Islet precursor cell (in vitro differentiated cells): ENCODE results near the gene GDPD3.

Experiments used
- DNase-seq: peaks from one replicate; pipeline ENCODE4 v3.0.0-alpha.2; 2018

GDPD3 gene

DNA sequence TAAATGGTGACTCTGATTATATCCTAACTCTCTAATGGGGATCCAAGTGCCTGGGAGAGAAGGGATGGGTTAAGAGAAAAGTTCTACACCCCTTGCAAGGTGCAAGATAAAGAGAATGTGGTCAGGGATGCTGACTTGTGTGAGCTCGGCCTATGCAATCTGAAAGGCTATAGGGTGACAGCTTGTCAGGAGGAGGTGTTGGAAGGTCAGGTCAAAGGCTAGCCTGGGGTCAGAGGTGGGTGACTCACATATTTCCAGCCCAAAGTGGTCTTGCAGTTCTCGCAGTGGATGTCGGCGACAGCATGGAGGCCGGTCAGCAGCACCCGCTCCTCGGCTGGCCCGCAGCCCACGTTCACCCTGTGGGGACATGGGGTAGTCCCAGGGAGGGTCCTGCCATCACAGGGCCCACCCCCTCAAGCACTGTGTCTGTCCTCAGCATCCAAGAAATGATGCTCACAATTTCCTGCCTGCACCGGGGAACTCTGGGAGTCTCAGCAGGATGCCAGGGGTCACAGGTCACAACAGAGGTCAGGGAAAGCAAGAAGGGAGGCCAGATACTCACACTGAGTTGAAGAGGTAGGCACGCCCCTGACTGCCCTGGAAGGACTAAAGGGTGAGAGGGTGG is 18.7 kb downstream of the GDPD3 start:
- DNase-seq = no peak

DNA sequence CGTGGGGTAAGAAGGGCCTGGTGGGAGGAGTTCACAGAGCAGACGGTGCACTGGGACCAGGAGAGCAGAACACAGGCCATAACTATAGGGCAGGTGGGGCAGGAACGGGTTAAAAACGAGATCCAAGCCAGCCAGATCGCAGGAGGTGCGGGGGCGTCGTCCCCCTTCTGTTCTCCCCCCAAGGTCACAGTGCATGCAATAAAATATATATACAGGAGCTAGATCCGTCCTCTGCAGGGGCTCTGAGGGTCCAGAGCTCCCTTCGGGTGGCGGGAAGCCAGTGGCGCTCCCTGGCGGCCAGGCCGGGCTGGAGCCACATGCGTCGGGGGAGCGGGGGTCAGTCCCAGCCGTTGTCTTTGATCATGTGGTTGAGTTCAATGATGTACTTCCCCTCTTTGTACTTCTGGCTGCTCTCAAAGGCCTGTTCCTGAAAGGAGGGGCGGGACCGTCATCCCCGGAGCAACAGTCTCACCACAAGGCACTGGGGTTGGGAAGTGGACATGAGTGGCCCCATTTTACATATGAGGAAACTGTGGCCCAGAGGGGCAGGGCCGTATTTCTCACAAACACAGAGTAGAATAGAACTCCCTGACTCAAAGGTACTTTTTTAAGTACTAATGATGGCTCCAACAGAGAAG is 20.8 kb downstream of the GDPD3 start:
- DNase-seq = peak; percentile 93

DNA sequence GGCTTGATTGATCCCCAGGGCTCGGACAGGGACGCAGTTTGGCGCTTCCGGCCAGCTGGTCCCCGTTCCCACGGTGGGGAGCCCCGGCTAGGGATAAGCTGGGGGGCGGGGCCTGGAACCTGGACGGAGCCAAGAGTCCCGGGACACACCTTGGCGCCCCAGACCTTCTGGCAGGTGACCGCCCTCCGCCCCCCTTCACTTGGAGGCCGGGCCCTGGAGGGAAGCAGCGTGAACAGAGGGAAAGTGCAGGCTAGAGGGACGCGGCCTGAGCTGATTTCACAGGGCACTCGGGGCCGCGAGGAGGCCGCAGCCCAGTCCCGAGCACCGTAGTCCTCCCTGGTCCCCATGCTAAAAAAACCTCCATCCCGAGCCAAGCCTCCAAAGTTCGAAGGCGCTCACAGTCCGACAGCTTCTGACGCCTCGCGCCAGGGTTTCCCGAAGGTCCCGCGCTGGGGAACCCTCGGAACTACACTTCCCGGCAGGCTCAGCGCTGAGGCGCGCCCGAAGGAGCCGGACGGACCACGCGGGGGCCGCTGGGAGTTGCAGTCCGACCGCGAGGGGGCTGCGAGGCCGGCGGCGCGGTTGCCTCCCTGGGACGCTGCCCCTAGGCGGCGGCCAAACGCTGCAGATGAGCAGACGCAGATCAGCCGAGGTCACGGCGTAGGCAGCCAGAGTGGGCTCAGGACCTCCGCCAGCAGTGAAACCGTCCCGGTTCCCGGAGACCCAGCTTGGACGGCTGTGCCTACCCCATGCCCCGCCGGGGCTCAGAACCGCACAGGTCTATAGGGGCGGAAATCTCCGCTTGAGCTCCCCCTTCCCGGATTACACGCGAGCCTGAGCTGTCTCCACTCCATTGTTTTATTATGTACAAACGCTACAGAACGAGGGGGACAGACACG is 21.6 kb downstream of the GDPD3 start, which contains the start of gene TBX6:
Gene TBX6 (minus strand): TSS at position 451 of the 899 bp plus-strand sequence. CDS start 731 bp downstream, outside the sequence.
- DNase-seq = peak; percentile 97

DNA sequence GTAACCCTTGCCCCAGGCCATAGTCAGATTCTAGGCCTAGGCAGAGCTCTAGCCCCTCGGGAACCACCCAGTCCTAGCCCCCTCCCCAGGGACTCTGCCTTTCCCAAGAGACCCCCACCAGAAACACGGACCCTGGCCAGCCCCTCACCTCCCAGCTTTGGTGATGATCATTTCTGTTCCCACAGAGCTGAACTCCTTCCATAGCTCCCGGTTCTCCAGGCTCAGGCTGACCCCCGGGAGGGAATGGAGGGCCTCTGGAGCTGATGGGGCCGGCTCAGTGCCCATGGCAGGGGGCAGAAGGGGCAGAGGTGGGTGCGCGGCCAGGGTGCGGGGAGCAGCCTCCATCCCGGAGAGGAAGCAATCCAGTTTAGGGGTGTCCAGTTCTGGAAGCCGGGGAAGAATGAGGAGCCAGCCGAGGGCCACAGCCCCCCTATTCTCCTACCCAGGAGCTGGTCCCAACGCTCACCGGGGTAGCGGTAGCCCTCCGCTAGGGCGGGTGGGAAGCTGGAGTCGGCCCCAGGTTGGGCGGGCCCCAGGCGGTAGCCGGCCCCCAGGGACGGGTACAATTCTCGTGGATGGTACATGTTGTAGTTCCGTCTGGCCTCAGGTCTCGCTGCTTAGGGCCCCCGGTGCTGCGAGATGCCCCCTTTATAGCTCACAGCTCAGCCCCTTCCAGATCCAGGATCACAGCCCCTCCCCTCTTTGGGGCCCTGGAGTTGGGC is 22.6 kb downstream of the GDPD3 start:
- DNase-seq = no peak

DNA sequence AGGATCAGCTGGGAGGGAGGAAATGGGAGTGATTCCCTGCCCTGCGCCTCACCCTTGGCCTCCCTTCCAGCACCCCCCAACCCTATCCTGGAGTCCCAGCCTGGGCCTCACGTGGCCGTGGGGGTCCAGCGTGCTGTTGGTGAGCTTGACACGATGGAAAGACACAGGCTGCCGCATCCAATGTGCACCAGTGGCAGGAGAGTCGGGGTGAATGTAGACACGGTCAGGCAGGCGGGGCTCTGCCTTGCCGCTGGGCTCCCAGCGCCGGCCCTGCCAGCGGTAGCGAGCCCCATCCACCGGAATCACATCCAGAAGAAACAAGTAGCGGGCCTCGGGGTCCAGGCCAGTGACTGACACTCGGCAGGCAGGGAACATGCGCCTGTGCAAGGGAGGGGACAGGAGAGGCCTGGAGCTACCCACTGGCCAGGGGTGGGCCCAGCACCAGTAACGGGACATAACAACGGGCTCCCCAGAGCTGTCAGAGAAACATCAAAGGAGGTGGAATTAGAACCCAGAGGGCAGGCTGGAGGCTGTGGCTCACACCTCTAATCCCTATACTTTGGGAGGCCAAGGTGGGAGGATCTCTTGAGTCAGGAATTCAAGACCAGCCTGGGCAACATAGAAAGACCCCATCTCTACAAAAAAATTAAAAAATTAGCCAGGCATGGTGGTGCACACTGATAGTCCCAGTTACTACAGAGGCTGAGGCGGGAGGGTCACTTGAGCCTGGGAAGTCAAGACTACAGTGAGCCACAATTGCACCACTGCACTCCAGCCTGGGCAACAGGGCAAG is 24.3 kb downstream of the GDPD3 start:
- DNase-seq = no peak

DNA sequence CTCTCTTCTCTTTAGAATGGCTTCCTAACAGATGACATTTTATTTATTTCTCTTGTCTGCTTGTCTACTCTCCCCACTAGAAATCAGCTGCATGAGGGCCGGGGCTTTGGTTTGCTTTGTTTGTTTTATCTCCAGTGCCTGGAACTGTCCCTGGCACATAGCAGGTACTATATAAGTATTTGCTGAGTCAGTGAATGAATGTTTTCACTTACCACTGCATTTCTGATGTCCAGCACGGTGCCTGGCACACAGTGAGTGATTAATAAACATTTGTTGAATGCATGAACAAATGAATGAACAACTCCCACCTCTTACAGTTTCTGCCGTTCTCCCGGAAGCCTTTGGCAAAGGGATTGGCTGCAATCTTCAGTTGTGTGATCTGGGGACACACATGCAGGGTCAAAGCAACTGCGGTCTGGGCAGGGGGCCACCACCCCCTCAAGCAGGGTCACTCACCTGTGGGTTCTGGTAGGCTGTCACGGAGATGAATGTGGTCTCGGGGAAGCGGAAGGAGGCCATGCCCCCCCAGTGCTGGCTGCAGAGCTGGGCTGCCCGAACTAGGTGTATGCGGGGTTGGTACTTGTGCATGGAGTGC is 25.0 kb downstream of the GDPD3 start:
- no peak for DNase-seq

DNA sequence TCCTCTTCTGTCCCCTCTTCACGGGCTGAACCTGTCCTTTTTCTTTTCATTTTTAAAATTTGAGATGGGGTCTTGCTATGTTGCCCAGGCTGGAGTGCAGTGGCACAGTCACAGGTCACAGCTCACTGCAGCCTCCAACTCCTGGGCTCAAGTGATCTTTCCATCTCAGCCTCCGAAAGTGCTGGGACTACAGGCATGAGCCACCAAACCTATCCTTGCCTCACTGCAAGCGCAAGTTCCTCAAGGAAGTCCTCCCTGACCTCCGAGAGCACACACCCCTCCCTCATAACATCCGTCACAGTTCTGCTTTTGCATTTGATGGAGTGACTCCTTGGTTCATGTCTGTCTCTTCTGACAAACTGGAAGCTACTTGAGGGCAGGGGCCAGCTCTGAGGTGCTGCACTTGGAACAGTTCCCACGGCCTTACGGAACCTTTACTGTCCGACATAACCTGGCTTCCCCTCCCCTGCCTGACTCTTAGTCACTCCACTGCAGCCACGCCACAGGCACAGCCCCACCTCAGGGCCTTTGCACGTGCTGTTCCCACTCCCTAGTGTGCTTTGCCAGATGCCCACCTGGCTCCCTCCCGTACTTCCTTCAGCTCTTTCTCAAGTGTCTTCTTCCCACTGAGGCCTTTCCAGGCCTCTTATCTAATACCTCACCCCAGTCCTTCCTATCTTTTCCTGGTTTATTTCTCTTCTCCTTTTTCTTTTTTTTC is 26.0 kb downstream of the GDPD3 start:
- DNase-seq = no peak

DNA sequence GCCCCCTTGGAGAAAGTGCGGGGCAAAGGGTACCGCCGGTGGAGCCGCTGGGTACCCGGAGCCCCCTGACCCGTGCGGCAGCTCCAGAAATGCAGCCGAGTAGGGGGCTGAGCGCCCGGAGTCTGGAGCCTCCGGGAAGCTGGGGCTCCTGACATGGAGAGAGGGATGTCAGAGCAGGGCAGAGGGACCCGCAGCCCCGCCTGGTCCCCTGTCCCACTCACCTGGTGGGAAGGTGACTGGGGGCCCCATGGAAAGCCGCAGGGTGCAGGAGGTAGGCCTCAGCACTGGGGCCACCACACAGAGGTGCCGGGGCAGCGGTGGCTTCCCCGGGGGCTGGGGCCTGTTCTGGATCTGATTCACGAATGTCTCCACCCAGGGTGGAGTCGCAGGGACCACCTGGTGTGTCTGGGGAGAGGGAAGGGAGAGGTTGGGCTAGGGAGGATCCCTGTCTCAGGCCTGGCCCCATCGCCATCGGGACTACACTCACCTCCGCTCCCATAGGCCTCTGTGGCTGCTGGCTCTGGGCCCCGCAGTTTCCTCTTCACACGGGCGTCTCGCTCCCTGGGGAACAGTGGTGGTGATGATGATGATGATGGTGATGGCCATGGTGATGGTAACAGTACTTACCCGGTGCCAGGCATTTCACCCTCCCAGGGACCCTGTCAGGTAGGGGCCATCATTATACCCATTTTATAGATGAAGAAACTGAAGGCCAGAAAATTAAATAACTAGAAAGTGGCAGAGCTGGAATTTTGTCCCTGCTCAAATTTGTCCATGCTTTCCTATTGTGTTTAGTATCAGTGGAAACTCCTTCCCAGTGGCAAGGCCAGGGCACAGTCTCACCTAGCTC is 26.8 kb downstream of the GDPD3 start:
- DNase-seq = no peak

DNA sequence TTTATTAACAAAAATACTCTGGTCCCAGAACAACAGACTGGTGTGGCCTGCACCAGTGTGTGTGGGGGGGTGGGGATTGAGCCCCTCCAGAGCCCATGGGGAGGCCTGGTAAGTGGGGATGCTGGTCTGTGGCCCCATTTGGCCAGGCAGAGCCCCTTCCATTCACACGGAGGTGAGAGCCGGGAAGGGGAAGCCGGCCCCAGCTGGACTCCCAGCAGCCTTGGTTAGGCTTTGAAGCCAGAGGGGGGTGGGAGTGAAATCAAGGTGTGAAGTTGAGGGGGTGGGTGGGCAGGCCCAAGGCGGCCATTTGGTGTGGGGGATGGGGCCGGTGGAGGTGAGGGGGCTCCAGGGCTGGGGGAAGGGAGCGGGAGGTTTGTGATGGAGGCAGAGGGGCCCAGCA is 27.5 kb downstream of the GDPD3 start:
- no peak for DNase-seq

DNA sequence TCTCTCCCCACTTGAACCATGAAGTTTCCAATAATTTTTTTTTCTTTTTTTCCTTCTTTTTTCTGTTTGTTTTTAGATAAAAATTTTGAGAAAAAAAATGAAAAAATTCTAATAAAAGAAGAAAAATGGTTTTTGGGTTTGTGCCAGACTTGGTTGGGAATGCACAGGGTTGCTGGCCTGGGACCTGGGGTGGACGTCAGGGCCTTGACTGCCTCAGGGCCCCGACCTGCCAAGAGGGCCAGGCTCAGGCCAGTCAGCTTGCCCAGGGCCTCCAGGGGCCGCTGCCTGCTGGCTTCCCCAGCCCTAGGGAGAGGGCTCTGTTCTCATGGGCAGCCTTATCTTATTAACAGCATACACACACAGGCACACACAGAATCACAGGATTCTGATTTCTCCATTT is 28.1 kb downstream of the GDPD3 start:
- no peak for DNase-seq

DNA sequence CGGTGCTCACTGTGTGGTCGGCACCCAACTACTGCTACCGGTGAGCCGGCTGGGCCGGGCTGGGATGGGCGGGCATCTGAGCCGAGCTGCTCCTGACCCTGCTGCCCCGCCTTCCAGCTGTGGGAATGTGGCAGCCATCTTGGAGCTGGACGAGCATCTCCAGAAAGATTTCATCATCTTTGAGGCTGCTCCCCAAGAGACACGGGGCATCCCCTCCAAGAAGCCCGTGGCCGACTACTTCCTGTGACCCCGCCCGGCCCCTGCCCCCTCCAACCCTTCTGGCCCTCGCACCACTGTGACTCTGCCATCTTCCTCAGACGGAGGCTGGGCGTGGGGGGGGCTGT is 28.5 kb downstream of the GDPD3 start:
- no peak for DNase-seq

DNA sequence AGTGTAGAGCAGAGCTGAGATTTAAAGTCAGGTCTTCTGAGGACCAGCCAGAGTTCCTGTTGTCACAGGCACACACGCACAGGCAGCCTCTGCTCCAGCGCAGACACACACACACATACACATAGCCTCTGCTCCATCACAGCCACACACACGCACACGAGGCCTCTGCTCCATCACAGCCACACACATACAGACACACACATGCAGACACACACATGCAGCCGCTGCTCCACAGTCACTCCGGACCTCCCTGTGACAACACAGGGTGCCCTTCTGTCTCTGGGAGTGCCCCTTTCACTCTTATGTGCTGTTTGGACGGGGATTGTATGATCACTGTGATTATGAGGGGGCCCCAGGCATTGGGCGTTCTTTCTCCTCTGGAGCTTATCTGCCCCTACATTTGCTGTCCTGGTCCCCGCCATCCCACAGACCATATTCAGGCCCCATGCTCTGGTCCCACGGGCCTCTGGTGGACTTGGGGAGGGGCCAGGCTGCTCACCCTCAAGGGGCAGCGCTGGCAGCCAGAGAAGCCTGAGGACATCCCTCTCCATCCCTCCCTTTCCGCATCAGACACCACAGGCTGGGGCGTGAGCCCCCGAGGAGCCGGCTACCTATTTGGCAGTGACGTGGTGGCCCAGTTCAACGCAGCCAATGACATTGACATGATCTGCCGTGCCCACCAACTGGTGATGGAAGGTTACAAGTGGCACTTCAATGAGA is 29.1 kb downstream of the GDPD3 start:
- DNase-seq = no peak

DNA sequence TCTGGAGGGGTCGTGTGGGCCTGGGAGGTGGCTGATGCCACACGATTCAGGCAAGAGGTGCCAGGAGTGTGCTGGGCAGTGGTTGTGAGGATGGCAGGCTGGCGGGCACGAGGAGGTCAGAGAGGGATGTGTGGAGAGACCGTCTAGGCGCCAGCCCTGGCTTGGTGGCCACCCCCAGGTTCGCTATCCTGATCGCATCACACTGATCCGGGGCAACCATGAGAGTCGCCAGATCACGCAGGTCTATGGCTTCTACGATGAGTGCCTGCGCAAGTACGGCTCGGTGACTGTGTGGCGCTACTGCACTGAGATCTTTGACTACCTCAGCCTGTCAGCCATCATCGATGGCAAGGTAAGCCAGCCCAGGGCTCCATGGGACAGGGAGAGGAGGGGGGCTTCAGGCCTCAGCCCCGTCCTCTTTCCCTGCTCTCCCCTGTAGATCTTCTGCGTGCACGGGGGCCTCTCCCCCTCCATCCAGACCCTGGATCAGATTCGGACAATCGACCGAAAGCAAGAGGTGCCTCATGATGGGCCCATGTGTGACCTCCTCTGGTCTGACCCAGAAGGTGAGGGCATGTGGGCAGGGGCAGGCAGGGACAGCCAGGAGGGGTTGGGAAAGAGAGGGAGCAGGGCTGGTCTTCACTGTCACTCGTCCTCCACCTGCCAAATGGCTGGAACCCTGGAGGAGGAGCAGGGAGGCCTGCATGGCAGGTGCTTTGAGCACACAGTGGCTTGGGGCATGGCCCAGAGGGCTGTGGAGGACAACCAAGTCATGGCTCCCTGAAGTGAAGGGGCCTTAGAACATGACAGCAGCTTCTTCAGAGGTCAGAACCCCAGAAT is 29.9 kb downstream of the GDPD3 start:
- DNase-seq = no peak

DNA sequence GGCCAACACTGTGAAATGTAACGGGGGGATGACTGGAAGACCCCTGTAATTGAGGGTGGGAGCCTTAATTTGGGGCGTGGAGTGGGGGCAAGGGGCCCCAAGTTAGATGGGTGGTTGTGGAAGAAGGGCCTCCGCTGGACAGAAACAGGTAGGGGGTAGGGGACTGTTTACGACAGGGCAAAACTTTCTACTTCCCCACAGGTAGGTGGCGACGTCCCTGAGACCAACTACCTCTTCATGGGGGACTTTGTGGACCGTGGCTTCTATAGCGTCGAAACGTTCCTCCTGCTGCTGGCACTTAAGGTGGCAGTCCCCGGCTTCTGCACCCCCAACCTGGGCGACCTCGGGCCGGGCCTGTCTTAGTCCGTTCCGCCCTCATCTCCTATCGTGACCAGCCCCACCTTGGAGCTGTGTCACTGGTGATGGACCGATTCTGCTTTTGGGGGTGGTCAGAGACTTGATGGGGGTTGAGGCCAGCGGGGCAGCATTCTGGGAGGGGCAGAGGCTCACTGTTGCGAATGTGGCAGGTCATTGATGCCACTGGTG is 30.7 kb downstream of the GDPD3 start:
- no peak for DNase-seq

DNA sequence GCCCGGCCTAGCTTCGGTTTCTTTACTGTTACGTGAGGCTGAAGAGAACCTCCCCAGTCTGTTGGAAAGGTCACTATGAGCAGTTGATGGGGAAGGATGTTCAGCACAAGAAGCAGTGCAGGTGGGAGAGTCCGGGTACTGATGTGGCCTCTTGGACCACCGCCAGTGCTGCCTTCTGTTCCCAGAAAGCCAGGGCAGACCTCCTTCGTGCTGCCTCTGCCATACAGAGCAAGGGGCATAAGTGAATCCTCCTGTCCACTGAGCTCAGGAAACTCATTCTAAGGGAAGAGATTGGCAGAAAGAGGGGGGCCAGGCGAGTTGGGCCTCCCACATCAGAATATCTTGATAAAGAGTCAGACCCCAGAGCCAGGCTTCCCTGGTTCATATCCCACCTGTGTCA is 33.9 kb downstream of the GDPD3 start:
- no peak for DNase-seq

DNA sequence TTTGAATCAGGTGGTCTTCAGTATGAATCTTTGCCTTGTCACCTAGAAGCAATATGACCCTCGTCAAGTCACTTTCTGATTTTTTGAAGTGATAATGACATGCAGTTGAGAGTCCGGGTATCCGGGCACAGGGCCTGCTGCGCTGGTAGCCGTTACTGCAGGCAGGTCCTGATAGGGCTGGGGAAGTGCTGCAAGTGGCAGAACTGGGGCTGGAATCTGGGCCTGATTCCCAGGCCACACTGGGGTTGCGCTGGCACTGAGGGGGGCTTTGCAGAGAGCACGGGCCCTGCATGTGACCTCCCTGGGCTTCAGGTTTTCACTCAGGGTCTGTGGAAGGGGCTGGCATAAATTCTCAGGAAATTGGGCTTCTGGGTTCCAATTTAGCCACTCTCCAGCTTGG is 34.6 kb downstream of the GDPD3 start:
- DNase-seq = no peak

DNA sequence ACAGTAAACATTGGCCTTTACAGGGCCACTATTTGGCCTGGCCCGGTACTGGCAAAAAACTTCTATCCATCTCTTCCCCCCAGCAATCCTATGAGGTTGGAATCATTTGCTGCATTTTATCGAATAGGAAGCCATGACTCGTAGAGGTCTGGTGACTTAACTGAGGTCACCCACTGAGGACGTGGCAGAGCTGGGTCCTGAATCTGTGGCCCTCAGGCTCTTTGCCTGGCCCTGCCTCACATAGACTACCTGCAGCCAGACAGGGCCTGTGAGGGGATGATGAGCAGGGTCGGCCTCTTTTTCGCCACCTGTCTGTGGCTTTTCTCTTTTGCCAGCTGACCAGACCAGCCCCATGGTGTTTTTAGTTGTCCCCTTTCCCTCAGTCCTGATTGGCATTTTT is 35.7 kb downstream of the GDPD3 start:
- no peak for DNase-seq

DNA sequence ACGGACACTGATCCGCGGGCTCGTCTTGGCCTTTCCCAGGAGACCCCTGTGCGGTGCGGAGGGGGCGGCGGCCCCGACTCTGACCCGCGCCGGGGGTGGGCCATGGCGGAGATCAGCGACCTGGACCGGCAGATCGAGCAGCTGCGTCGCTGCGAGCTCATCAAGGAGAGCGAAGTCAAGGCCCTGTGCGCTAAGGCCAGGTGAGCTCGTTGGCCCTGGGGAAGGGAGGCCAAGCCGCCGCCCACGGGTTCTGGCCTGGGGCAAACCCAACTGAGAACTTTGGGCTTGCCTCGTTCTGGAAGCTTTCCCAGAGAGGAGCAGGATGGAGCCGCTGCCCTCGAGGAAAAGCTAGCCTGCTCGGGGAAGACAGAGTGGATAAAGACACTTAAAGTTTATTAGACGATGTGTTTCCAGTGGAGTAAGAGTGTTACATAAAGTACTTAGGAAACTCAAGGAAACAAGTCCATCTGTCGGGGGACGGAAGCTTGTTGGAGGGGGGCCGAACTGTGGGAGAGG is 37.0 kb downstream of the GDPD3 start:
- no peak for DNase-seq
